Hepatocyte (in vitro differentiated cells): ENCODE results near the gene TNFRSF13B. TPM values are rescaled to one million over a fixed set of nuclear protein-coding genes. Genes with fewer than 3 reads are reported as not detected.

Experiments used
- DNase-seq: peaks from one replicate; pipeline ENCODE4 v3.0.0-alpha.2; 2016; ENCODE audit warnings: low spot score
- H2AFZ ChIP-seq: fragments of 200-600 bp; sonication (generic); 2 replicates; pipeline ENCODE4 v1.6.0; 2016; ENCODE audit warnings: antibody characterized with exemption, mild to moderate bottlenecking
- H3K27ac ChIP-seq: fragments of 200-600 bp; sonication (generic); 2 replicates; pipeline ENCODE4 v1.5.1; 2016; ENCODE audit warnings: mild to moderate bottlenecking
- H3K27me3 ChIP-seq: fragments of 200-600 bp; sonication (generic); 2 replicates; pipeline ENCODE4 v1.6.1; 2016
- H3K36me3 ChIP-seq: fragments of 200-600 bp; sonication (generic); replicated peaks from 2 replicates; pipeline ENCODE4 v1.5.1; 2016; ENCODE audit warnings: low read depth; ENCODE audit not compliant: insufficient read depth
- H3K4me1 ChIP-seq: fragments of 200-600 bp; sonication (generic); 2 replicates; pipeline ENCODE4 v1.5.1; 2016; ENCODE audit warnings: mild to moderate bottlenecking, moderate library complexity; ENCODE audit not compliant: insufficient read depth
- H3K4me2 ChIP-seq: fragments of 200-600 bp; sonication (generic); 2 replicates; pipeline ENCODE4 v1.6.0; 2016
- H3K4me3 ChIP-seq: fragments of 200-600 bp; sonication (generic); 2 replicates; pipeline ENCODE4 v1.5.1; 2016; ENCODE audit warnings: mild to moderate bottlenecking
- H3K79me2 ChIP-seq: fragments of 200-600 bp; sonication (generic); 2 replicates; pipeline ENCODE4 v1.6.0; 2017; ENCODE audit warnings: mild to moderate bottlenecking
- H3K9me2 ChIP-seq: fragments of 200-600 bp; sonication (generic); replicated peaks from 2 replicates; pipeline ENCODE4 v1.6.0; 2017; ENCODE audit warnings: mild to moderate bottlenecking; ENCODE audit not compliant: insufficient read depth
- H3K9me3 ChIP-seq: fragments of 200-600 bp; sonication (generic); 2 replicates; pipeline ENCODE4 v1.5.1; 2016; ENCODE audit warnings: low read depth, mild to moderate bottlenecking
- H4K20me1 ChIP-seq: fragments of 200-600 bp; sonication (generic); 2 replicates; pipeline ENCODE4 v1.6.0; 2016; ENCODE audit warnings: mild to moderate bottlenecking; ENCODE audit not compliant: insufficient read depth, poor library complexity, severe bottlenecking
- CTCF ChIP-seq: fragments of 200-600 bp; sonication (generic); IDR thresholded peaks from 2 replicates; pipeline ENCODE4 v1.5.1; 2016; ENCODE audit warnings: antibody characterized with exemption, mild to moderate bottlenecking; ENCODE audit not compliant: poor library complexity
- EZH2 ChIP-seq: fragments of 200-600 bp; sonication (generic); IDR thresholded peaks from 2 replicates; pipeline ENCODE4 v1.6.1; 2016; ENCODE audit warnings: antibody characterized with exemption, mild to moderate bottlenecking, borderline replicate concordance
- EZH2phosphoT487 ChIP-seq: fragments of 200-600 bp; sonication (generic); IDR thresholded peaks from one replicate; pipeline ENCODE4 v1.6.1; 2018; ENCODE audit warnings: antibody characterized with exemption, mild to moderate bottlenecking, low read depth, moderate library complexity; ENCODE audit not compliant: unreplicated experiment, severe bottlenecking
- WGBS: methylation state at CpG from one replicate; pipeline ENCODE4 v1.1.6; 2016; ENCODE audit warnings: low lambda C conversion rate; ENCODE audit errors: missing lambda C conversion rate; 5-methylcytosine and 5-hydroxymethylcytosine counted together
- polyA plus RNA-seq: library from polyadenylated mRNA; unstranded; fragments of >200 nt; fragmentation: Nextera tagmentation; extraction: Ambion mirVana; gene quantifications from 2 replicates; pipeline ENCODE4 v1.2.1, GENCODE V29; 2016
- total RNA-seq: library from RNA; depleted of rRNA; stranded (reverse); fragments of >200 nt; gene quantifications from 2 replicates; pipeline ENCODE4 v1.2.3, GENCODE V29; 2014

TNFRSF13B gene
- total RNA-seq, result not detected in 2 replicates
- polyA plus RNA-seq, result not detected in 2 replicates

- no peak within 1 kb of the TSS for H3K4me3 ChIP-seq
- no peak for DNase-seq
- no peak within 1 kb of the TSS for H2AFZ ChIP-seq
- no peak within 1 kb of the TSS for H3K27ac ChIP-seq
- no peaks in the 10 kb centered on the region for H3K9me2 ChIP-seq
- WGBS, result 95% methylated on average over 15 of the region's 17 CpGs
- no peaks in the 10 kb centered on the region for H3K9me3 ChIP-seq
- no peak within 1 kb of the TSS for H3K4me2 ChIP-seq
- no peaks in the 10 kb centered on the region for H3K4me1 ChIP-seq
- H3K36me3 ChIP-seq, result no peaks in the 10 kb centered on the region
- no peaks in the 10 kb centered on the region for H3K79me2 ChIP-seq
- TF ChIP-seq EZH2phosphoT487, result no peak
- TF ChIP-seq CTCF, result no peak
- no peak for TF ChIP-seq EZH2
- no peaks in the 10 kb centered on the region for H3K27me3 ChIP-seq
- no peaks in the 10 kb centered on the region for H4K20me1 ChIP-seq
These were observed at the start of gene TNFRSF13B for GRCh38 chr17:16971458-16972338. TSS of gene TNFRSF13B (minus strand) at chr17:16972118. CDS start at chr17:16972075, 43 bp downstream.

- no peaks in the 10 kb centered on the region for H4K20me1 ChIP-seq
- H3K79me2 ChIP-seq, result no peaks in the 10 kb centered on the region
- no peaks in the 10 kb centered on the region for H3K9me3 ChIP-seq
- TF ChIP-seq EZH2phosphoT487, result no peak
- no peak for TF ChIP-seq EZH2
- no peak for TF ChIP-seq CTCF
- no peaks in the 10 kb centered on the region for H3K27me3 ChIP-seq
- H3K4me3 ChIP-seq, result no peak overlapping the region
- no peak overlapping the region for H2AFZ ChIP-seq
- H3K4me1 ChIP-seq, result peaks cover 40% of the 10 kb centered on the region
- H3K4me2 ChIP-seq, result peak overlapping the region; percentile 29
- DNase-seq, result peak; percentile 85
- H3K9me2 ChIP-seq, result no peaks in the 10 kb centered on the region
- H3K36me3 ChIP-seq, result no peaks in the 10 kb centered on the region
- H3K27ac ChIP-seq, result peak overlapping the region; percentile 95
- 24% methylated on average over 11 of the region's 15 CpGs for WGBS
These were observed 49.4 kb upstream of the TNFRSF13B start for GRCh38 chr17:17021194-17021863.

- H3K4me1 ChIP-seq, result peaks cover 40% of the 10 kb centered on the region
- no peak for DNase-seq
These were observed 48.9 kb upstream of the TNFRSF13B start for GRCh38 chr17:17020821-17021193.

More at GRCh38 chr17:17020821-17021193, 48.9 kb upstream of the TNFRSF13B start:
- Histone ChIP-seq H3K36me3 (no peaks in the 10 kb centered on the region), H3K9me2 (no peaks in the 10 kb centered on the region), H3K9me3 (no peaks in the 10 kb centered on the region), H3K27me3 (no peaks in the 10 kb centered on the region), H3K4me2 (no peak overlapping the region), H2AFZ (no peak overlapping the region), H3K79me2 (no peaks in the 10 kb centered on the region), H3K4me3 (no peak overlapping the region), H4K20me1 (no peaks in the 10 kb centered on the region), H3K27ac (peak overlapping the region; percentile 95)
- WGBS, result 94% methylated on average over 8 of the region's 8 CpGs
- TF ChIP-seq EZH2phosphoT487 (no peak), CTCF (no peak), EZH2 (no peak)
